Mesendoderm (in vitro differentiated cells): ENCODE results near the gene CSPG4.
A peak's percentile ranks its signal among the peaks of the same experiment; 100 is the strongest.
"Not testable (repeated sequence)": the region's sequence is repeated elsewhere in the genome, so short reads cannot be mapped to it uniquely, and the experiment has no call there.

Source experiments
- DNase-seq: peaks from one replicate; pipeline ENCODE4 v3.0.0; 2013
- H2AK5ac ChIP-seq: 2 replicates; pipeline ENCODE4 v1.6.1; 2013; ENCODE audit warnings: low read length, inconsistent platforms
- H2BK120ac ChIP-seq: 2 replicates; pipeline ENCODE4 v1.6.1; 2013; ENCODE audit warnings: low read depth, mild to moderate bottlenecking, low read length, moderate library complexity, mixed read lengths
- H2BK15ac ChIP-seq: replicated peaks from 2 replicates; pipeline ENCODE4 v1.6.1; 2013; ENCODE audit warnings: low read depth, mild to moderate bottlenecking, moderate library complexity
- H2BK5ac ChIP-seq: 2 replicates; pipeline ENCODE4 v1.6.1; 2013; ENCODE audit warnings: low read length, inconsistent platforms
- H3K18ac ChIP-seq: 2 replicates; pipeline ENCODE4 v1.6.1; 2013; ENCODE audit warnings: mild to moderate bottlenecking, low read length, mixed read lengths
- H3K23ac ChIP-seq: one replicate; pipeline ENCODE4 v1.6.1; 2013; ENCODE audit warnings: low read length
- H3K27ac ChIP-seq: 2 replicates; pipeline ENCODE4 v1.5.1; 2013; ENCODE audit warnings: low read depth, mild to moderate bottlenecking, inconsistent platforms, low read length, moderate library complexity
- H3K27me3 ChIP-seq: 2 replicates; pipeline ENCODE4 v1.6.1; 2013; ENCODE audit warnings: low read length, control low read depth, mild to moderate bottlenecking, inconsistent platforms; ENCODE audit not compliant: insufficient read depth, poor library complexity
- H3K36me3 ChIP-seq: 2 replicates; pipeline ENCODE4 v1.6.1; 2013; ENCODE audit warnings: low read length, inconsistent platforms; ENCODE audit not compliant: control insufficient read depth, insufficient read depth
- H3K4ac ChIP-seq: one replicate; pipeline ENCODE4 v1.6.1; 2013; ENCODE audit warnings: low read depth, mild to moderate bottlenecking, low read length, moderate library complexity
- H3K4me1 ChIP-seq: 2 replicates; pipeline ENCODE4 v1.6.1; 2013; ENCODE audit warnings: low read depth, low read length, inconsistent platforms; ENCODE audit not compliant: control insufficient read depth
- H3K4me2 ChIP-seq: 2 replicates; pipeline ENCODE4 v1.6.1; 2013; ENCODE audit warnings: low read length
- H3K4me3 ChIP-seq: 2 replicates; pipeline ENCODE4 v1.5.1; 2013; ENCODE audit warnings: mild to moderate bottlenecking, low read length
- H3K56ac ChIP-seq: one replicate; pipeline ENCODE4 v1.6.1; 2013; ENCODE audit warnings: low read length
- H3K79me1 ChIP-seq: 2 replicates; pipeline ENCODE4 v1.6.1; 2013; ENCODE audit warnings: low read length, inconsistent platforms
- H3K79me2 ChIP-seq: 2 replicates; pipeline ENCODE4 v1.6.1; 2013; ENCODE audit warnings: mild to moderate bottlenecking, low read length; ENCODE audit not compliant: control insufficient read depth, insufficient read depth
- H3K9ac ChIP-seq: 2 replicates; pipeline ENCODE4 v1.6.1; 2013; ENCODE audit warnings: low read length, inconsistent platforms
- H4K5ac ChIP-seq: one replicate; pipeline ENCODE4 v1.6.1; 2013; ENCODE audit warnings: low read length
- H4K8ac ChIP-seq: one replicate; pipeline ENCODE4 v1.6.1; 2013; ENCODE audit warnings: low read depth, mild to moderate bottlenecking, control low read depth, low read length, moderate library complexity
- WGBS: extraction: QIAGEN DNeasy Blood & Tissue Kit; methylation state at CpG from one replicate; pipeline ENCODE4 v1.1.7; 2013; ENCODE audit warnings: low lambda C conversion rate, missing lambda C conversion rate; ENCODE audit not compliant: insufficient coverage; ENCODE audit errors: extremely low coverage; 5-methylcytosine and 5-hydroxymethylcytosine counted together

CSPG4 gene

DNA sequence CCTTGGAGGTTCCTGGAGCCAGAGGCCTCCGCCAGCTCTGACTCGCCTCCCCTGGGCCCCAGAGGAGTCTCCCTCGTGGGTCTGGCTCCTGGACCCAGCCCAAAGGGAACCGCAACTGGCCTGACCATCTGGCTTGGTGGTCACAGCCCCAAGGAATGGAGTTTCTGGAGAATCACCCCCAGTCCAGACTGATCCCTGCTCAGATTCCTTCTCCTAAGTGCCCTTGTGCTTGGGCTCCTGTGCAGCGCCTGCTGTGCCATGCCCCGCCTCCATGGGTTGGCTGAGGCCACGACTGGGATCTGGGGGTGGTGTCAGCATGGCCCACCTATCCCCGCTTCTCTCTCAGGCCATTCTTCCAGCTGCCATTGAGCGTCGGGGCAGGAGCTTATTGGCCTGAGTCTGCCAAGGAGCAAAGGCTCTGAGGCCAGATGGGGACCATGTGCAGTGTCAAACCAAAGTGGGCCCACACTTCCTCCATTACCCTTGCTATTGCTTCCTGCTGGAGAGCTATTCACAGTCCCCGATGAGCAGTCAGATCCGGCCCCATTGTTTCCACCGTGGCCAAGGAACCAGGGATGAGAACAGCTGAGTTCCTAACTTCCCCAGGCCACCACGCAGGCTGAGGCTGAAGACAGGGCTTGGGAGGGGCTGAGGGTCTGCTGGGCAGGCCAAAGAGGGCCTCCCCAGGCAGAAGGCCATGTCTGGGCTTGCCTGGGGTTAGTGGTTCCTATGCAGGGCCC, 19.0 kb downstream of the CSPG4 start:
- no peak overlapping the region for H3K4ac ChIP-seq
- no CpG with 5 or more reads among the region's 14 CpGs for WGBS
- peak overlapping the region; percentile 35 for H3K56ac ChIP-seq
- H4K5ac ChIP-seq = no peak overlapping the region
- H3K4me1 ChIP-seq = peaks cover 2% of the 10 kb centered on the region
- H2BK5ac ChIP-seq = no peak overlapping the region
- no peak overlapping the region for H3K18ac ChIP-seq
- H3K79me1 ChIP-seq = no peaks in the 10 kb centered on the region
- no peaks in the 10 kb centered on the region for H3K27me3 ChIP-seq
- H3K4me3 ChIP-seq = no peak overlapping the region
- H3K36me3 ChIP-seq = no peaks in the 10 kb centered on the region
- no peak for DNase-seq
- no peak overlapping the region for H2BK15ac ChIP-seq
- no peak overlapping the region for H3K4me2 ChIP-seq
- no peak overlapping the region for H3K27ac ChIP-seq
- H3K79me2 ChIP-seq = no peaks in the 10 kb centered on the region
- no peak overlapping the region for H3K9ac ChIP-seq
- H2AK5ac ChIP-seq = no peak overlapping the region
- no peak overlapping the region for H3K23ac ChIP-seq
- H2BK120ac ChIP-seq = no peak overlapping the region
- H4K8ac ChIP-seq = no peak overlapping the region

DNA sequence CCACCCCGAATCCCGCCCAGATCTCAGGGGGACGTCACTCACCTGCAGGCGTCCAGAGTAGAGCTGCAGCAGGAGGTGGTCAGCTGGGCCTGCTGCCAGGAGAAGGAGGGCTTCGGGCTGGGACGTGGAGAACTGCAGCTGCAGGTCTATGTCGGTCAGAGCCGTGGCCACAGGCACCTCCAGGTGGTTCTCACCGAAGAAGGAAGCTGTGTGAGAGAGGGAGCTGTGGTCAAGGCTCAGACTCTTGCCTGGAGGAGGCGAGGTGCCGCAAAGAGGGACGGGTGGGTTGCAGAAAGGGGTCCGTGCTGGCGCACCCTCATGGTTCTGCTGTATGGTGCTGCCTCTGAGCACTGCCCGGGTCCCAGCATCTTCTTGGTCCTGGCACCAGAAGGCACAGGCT, 19.6 kb downstream of the CSPG4 start:
- not testable (repeated sequence) for H2BK120ac ChIP-seq, H3K4me1 ChIP-seq, H3K23ac ChIP-seq, H3K27ac ChIP-seq, H3K79me1 ChIP-seq, H3K4me3 ChIP-seq, H3K79me2 ChIP-seq, H2AK5ac ChIP-seq, H3K18ac ChIP-seq, H3K4ac ChIP-seq, H2BK5ac ChIP-seq, H2BK15ac ChIP-seq, H3K4me2 ChIP-seq, H3K27me3 ChIP-seq, H3K36me3 ChIP-seq, H3K56ac ChIP-seq, H3K9ac ChIP-seq, H4K8ac ChIP-seq, H4K5ac ChIP-seq, DNase-seq
- no CpG with 5 or more reads among the region's 15 CpGs for WGBS

DNA sequence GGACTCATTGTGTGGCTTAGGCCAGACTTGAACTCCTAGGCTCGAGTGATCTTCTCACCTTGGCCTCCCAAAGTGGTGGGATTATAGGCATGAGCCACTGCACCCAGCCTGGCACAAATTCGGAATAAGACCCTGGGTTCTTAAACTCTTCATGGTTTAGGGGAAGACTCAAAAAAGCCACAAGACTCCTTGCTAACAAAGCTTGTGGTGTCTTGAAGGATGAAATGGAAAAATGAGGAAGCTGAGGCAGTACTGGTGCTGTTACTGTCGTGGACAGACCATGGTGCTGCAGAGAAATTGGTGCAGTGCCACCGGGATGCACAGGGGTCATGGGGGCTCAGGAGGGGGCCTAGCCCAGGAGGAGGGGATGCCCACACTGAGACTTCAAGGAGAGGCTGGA, 20.3 kb downstream of the CSPG4 start:
- no CpG with 5 or more reads among the region's 4 CpGs for WGBS
- not testable (repeated sequence) for H4K8ac ChIP-seq, H3K79me1 ChIP-seq, H2BK120ac ChIP-seq, H3K4ac ChIP-seq, H3K23ac ChIP-seq, H3K36me3 ChIP-seq, H3K27ac ChIP-seq, H2BK15ac ChIP-seq, H2BK5ac ChIP-seq, H4K5ac ChIP-seq, DNase-seq, H3K4me1 ChIP-seq, H3K18ac ChIP-seq, H3K9ac ChIP-seq, H2AK5ac ChIP-seq, H3K79me2 ChIP-seq, H3K56ac ChIP-seq, H3K4me3 ChIP-seq, H3K4me2 ChIP-seq, H3K27me3 ChIP-seq

DNA sequence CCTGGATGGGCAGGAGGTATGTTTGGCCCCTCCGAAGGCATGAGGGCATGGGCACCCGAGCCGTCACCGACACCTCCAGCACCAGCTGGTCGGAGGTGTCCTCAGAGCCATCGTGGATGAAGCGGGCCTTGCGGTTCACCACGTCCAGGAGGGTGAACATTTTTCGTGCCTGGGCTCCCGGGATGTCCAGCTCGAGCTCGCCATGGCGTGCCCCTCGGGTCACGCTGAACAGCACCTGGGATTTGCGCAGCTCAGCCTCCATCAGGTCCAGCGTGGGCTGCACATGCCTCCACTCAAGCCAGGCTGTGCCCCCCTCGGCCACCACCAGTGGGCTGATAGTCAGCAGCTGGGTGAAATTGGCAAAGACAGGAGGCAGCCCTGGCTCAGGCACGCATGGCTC, 23.2 kb downstream of the CSPG4 start:
- not testable (repeated sequence) for H3K4me2 ChIP-seq, H2BK5ac ChIP-seq, H4K5ac ChIP-seq, H3K56ac ChIP-seq, H3K4me3 ChIP-seq, H3K27ac ChIP-seq, H2AK5ac ChIP-seq, H3K27me3 ChIP-seq, H3K4me1 ChIP-seq, H3K9ac ChIP-seq, H3K23ac ChIP-seq, H2BK15ac ChIP-seq, H3K18ac ChIP-seq, H4K8ac ChIP-seq, H2BK120ac ChIP-seq, H3K4ac ChIP-seq, DNase-seq, H3K36me3 ChIP-seq, H3K79me2 ChIP-seq, H3K79me1 ChIP-seq
- no CpG with 5 or more reads among the region's 20 CpGs for WGBS

DNA sequence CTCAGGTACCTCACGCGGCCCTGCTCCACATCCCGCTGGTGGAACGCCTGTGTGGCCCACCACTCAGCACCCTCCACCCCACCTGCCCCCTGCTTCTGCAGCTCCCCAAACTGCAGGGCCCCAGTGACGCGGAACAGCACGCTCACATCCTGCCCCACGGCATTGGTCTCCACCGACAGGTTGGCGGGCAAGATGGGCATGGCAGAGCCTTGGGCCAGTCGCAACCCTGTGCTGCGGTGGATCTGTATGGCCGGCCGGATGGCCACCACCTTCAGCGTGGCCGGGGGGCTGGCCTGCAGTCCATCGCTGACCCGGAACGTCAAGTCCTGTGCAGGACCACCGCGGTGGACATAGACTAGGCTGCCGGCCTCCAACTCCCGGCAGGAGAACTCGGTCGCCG, 23.8 kb downstream of the CSPG4 start:
- H3K36me3 ChIP-seq = no peaks in the 10 kb centered on the region
- no peak overlapping the region for H3K23ac ChIP-seq
- no peaks in the 10 kb centered on the region for H3K27me3 ChIP-seq
- H3K27ac ChIP-seq = no peak overlapping the region
- H2AK5ac ChIP-seq = no peak overlapping the region
- no peak overlapping the region for H3K4me2 ChIP-seq
- no peak overlapping the region for H2BK120ac ChIP-seq
- no peak overlapping the region for H4K5ac ChIP-seq
- H3K4me3 ChIP-seq = no peak overlapping the region
- no peak overlapping the region for H2BK5ac ChIP-seq
- H2BK15ac ChIP-seq = no peak overlapping the region
- no CpG with 5 or more reads among the region's 26 CpGs for WGBS
- peaks cover 2% of the 10 kb centered on the region for H3K4me1 ChIP-seq
- no peak overlapping the region for H4K8ac ChIP-seq
- H3K18ac ChIP-seq = no peak overlapping the region
- H3K4ac ChIP-seq = no peak overlapping the region
- H3K56ac ChIP-seq = no peak overlapping the region
- DNase-seq = no peak
- no peaks in the 10 kb centered on the region for H3K79me2 ChIP-seq
- H3K79me1 ChIP-seq = no peaks in the 10 kb centered on the region
- no peak overlapping the region for H3K9ac ChIP-seq

DNA sequence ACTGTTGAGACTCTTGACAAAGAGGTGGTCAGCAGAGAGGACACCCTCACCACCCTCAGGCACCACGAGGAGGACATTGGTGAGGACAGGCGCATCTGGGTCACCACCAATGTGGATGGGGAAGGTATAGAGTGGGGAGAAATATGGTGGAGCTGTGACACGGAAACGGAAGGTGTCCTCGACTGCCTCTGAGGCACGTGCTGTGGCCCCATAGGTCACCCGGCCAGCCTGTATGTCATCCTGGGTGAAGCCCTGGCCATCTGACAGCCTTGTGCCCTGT, 24.4 kb downstream of the CSPG4 start:
- no peaks in the 10 kb centered on the region for H3K36me3 ChIP-seq
- no peaks in the 10 kb centered on the region for H3K79me1 ChIP-seq
- no peak overlapping the region for H3K56ac ChIP-seq
- no peaks in the 10 kb centered on the region for H3K4me1 ChIP-seq
- DNase-seq = no peak
- no peak overlapping the region for H2BK5ac ChIP-seq
- no peak overlapping the region for H3K9ac ChIP-seq
- H2BK15ac ChIP-seq = no peak overlapping the region
- H3K23ac ChIP-seq = no peak overlapping the region
- no peak overlapping the region for H3K4me2 ChIP-seq
- H3K4me3 ChIP-seq = no peak overlapping the region
- H3K27ac ChIP-seq = no peak overlapping the region
- H3K27me3 ChIP-seq = no peaks in the 10 kb centered on the region
- no peak overlapping the region for H4K8ac ChIP-seq
- no peaks in the 10 kb centered on the region for H3K79me2 ChIP-seq
- no peak overlapping the region for H4K5ac ChIP-seq
- H3K4ac ChIP-seq = no peak overlapping the region
- WGBS = no CpG with 5 or more reads among the region's 7 CpGs
- H3K18ac ChIP-seq = no peak overlapping the region
- H2AK5ac ChIP-seq = no peak overlapping the region
- no peak overlapping the region for H2BK120ac ChIP-seq
